ENCODE measurements around the gene PSG1. TPM values are rescaled to one million over a fixed set of nuclear protein-coding genes. Genes with fewer than 3 reads are reported as not detected.

Gene PSG1
- not detected in 2 replicates for total RNA-seq

GRCh38 chr19:42879613-42880012 lies at the start of gene PSG1:
Gene PSG1, minus strand, starts transcription at chr19:42879713. Its CDS starts 132 bp downstream, at chr19:42879581.

GRCh38 chr19:42917634-42918033 lies 38.1 kb upstream of the PSG1 start, which contains the start of gene PSG6:
Gene PSG6, minus strand, starts transcription at chr19:42917894. Its CDS starts 102 bp downstream, at chr19:42917792.

Other genes with a start within 250 kb of the PSG1 start
- not detected in 2 replicates for gene PSG3, start 139.2 kb downstream of the PSG1 start, total RNA-seq
- 0.07 TPM in 1 of 2 replicates, not detected in the other for gene PSG8, start 114.0 kb downstream of the PSG1 start, total RNA-seq
- not detected in 2 replicates for gene PSG6, start 38.2 kb upstream of the PSG1 start, total RNA-seq
- gene PSG7, start 57.5 kb upstream of the PSG1 start, total RNA-seq: not detected in 2 replicates
- gene PSG11, start 146.8 kb upstream of the PSG1 start, total RNA-seq: not detected in 2 replicates
- not detected in 2 replicates for gene PSG2, start 203.0 kb upstream of the PSG1 start, total RNA-seq

Measured in thoracic aorta endothelial cell (primary cell).